AG10803 (cell line): ENCODE results near the gene RHPN2.

Experiments
- DNase-seq: peaks from one replicate; pipeline ENCODE4 v3.0.0; 2010; ENCODE audit warnings: low read depth
- H3K4me3 ChIP-seq: 2 replicates; pipeline ENCODE4 v1.5.1; 2011; ENCODE audit warnings: mild to moderate bottlenecking, low read length, control low read depth
- CTCF ChIP-seq: conservative IDR thresholded peaks from 2 replicates; pipeline ENCODE4 v1.5.1; 2011; ENCODE audit warnings: mild to moderate bottlenecking, low read length, control low read depth, inconsistent platforms

Gene RHPN2

GRCh38 chr19:33064792-33065550 lies at the start of gene RHPN2:
RHPN2 (minus strand) TSS chr19:33064888; CDS start chr19:33064852, 36 bp downstream.
- H3K4me3 ChIP-seq: peak within 1 kb of the TSS; percentile 56
- TF ChIP-seq CTCF: no peak
- DNase-seq: peak; percentile 62

GRCh38 chr19:33114312-33114711 lies 49.6 kb upstream of the RHPN2 start:
- no peak for TF ChIP-seq CTCF
- no peak for DNase-seq
- H3K4me3 ChIP-seq: no peak overlapping the region

- no peak for TF ChIP-seq CTCF
- no peak for DNase-seq
- no peak overlapping the region for H3K4me3 ChIP-seq
Observed at GRCh38 chr19:33111587-33111986, 46.9 kb upstream of the RHPN2 start.

GRCh38 chr19:33110137-33110910 lies 45.6 kb upstream of the RHPN2 start:
- TF ChIP-seq CTCF: no peak
- H3K4me3 ChIP-seq: no peak overlapping the region
- DNase-seq: no peak

- TF ChIP-seq CTCF: no peak
- H3K4me3 ChIP-seq: no peak overlapping the region
- DNase-seq: no peak
Observed at GRCh38 chr19:33108161-33108560, 43.5 kb upstream of the RHPN2 start.

GRCh38 chr19:33102893-33103292 lies 38.2 kb upstream of the RHPN2 start:
- TF ChIP-seq CTCF: no peak
- no peak for DNase-seq
- H3K4me3 ChIP-seq: no peak overlapping the region
